ENCODE measurements around the gene AKT1. TPM values are rescaled to one million over a fixed set of nuclear protein-coding genes. Genes with fewer than 3 reads are reported as not detected.

Gene AKT1
- total RNA-seq, 1 donor from 2014 or later = 141 TPM

- intact Hi-C loops (cut with micrococcal nuclease) = loop anchor here (1.0 to 2.0 kb wide), 3 partner anchors 26 to 47 kb away; partner anchors contain the start of gene SIVA1
These were observed 4.6 kb upstream of the AKT1 start for GRCh38 chr14:104800015-104800770.

GRCh38 chr14:104799244-104800014 is 3.9 kb upstream of the AKT1 start:
- intact Hi-C loops (cut with micrococcal nuclease) = loop anchor here (1.0 to 10.0 kb wide), 5 partner anchors 27 to 503 kb away; partner anchors contain the start of genes BRF1, CDCA4 and SIVA1

- intact Hi-C loops (cut with micrococcal nuclease) = loop anchor here (5.0 to 10.0 kb wide), 2 partner anchors 226 to 504 kb away; partner anchors contain the start of genes BRF1 and CDCA4
These were observed 3.0 kb upstream of the AKT1 start for GRCh38 chr14:104798300-104799243.

GRCh38 chr14:104797115-104798044 is 1.8 kb upstream of the AKT1 start:
- intact Hi-C loops (cut with micrococcal nuclease) = loop anchor here (5.0 to 10.0 kb wide), 2 partner anchors 227 to 505 kb away; partner anchors contain the start of genes BRF1 and CDCA4

GRCh38 chr14:104796687-104797081 is 1.1 kb upstream of the AKT1 start:
- intact Hi-C loops (cut with micrococcal nuclease) = loop anchor here (5.0 to 10.0 kb wide), 2 partner anchors 228 to 506 kb away; partner anchors contain the start of genes BRF1 and CDCA4

GRCh38 chr14:104795781-104796686 is 486 bp upstream of the AKT1 start:
- intact Hi-C loops (cut with micrococcal nuclease) = loop anchor here (5.0 to 10.0 kb wide), 2 partner anchors 229 to 506 kb away; partner anchors contain the start of genes BRF1 and CDCA4

- intact Hi-C loops (cut with micrococcal nuclease) = loop anchor here (10.0 kb wide), 1 partner anchor 230 kb away; the partner anchor contains the start of gene CDCA4
These were observed 936 bp downstream of the AKT1 start for GRCh38 chr14:104794631-104794992.

- intact Hi-C loops (cut with micrococcal nuclease) = loop anchor here (10.0 kb wide), 1 partner anchor 231 kb away; the partner anchor contains the start of gene CDCA4
These were observed 1.4 kb downstream of the AKT1 start for GRCh38 chr14:104794099-104794498.

GRCh38 chr14:104793703-104793959 is 1.9 kb downstream of the AKT1 start:
- intact Hi-C loops (cut with micrococcal nuclease) = loop anchor here (10.0 kb wide), 1 partner anchor 231 kb away; the partner anchor contains the start of gene CDCA4

- intact Hi-C loops (cut with micrococcal nuclease) = loop anchor here (10.0 kb wide), 1 partner anchor 232 kb away; the partner anchor contains the start of gene CDCA4
These were observed 2.4 kb downstream of the AKT1 start for GRCh38 chr14:104792945-104793702.

GRCh38 chr14:104792101-104792884 is 3.3 kb downstream of the AKT1 start:
- intact Hi-C loops (cut with micrococcal nuclease) = loop anchor here (10.0 kb wide), 1 partner anchor 233 kb away; the partner anchor contains the start of gene CDCA4

- intact Hi-C loops (cut with micrococcal nuclease) = loop anchor here (10.0 kb wide), 1 partner anchor 233 kb away; the partner anchor contains the start of gene CDCA4
These were observed 4.1 kb downstream of the AKT1 start for GRCh38 chr14:104791425-104791824.

- intact Hi-C loops (cut with micrococcal nuclease) = loop anchor here (10.0 kb wide), 1 partner anchor 235 kb away; the partner anchor contains the start of gene CDCA4
These were observed 5.5 kb downstream of the AKT1 start for GRCh38 chr14:104789752-104790743.

GRCh38 chr14:104788873-104789663 is 6.5 kb downstream of the AKT1 start:
- intact Hi-C loops (cut with micrococcal nuclease) = no loop called here

All from T-helper 2 cell treated with Interferon-gamma antibody and Interleukin-4, amounts not matched to agents 100 ng/mL and 5 ng/mL, for 36 hours (primary cell).